ENCODE results near the gene PTGR3.
"Not testable (repeated sequence)": the region's sequence is repeated elsewhere in the genome, so short reads cannot be mapped to it uniquely, and the experiment has no call there.

Gene PTGR3

DNA sequence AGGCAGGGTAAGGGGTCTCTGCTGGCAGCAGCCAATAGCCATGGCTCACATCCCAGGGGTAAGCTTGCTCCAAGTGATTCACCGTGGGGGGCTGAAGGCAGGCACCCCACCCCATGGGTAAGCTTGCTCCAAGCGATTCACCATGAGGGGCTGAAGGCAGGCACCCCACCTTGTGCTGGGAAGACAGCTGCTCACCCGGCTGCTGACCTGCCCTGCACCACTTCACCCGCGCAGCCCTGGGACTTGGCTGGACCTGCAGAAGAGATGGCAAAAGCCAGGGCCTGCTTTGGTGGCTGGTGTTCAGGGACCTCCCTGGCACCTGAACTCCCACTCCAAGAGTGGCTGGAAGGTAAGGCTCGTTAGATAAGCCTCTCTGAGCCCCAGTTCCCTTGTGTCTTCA, 19.2 kb downstream of the PTGR3 start:
- intact Hi-C loops (cut with DNase I; ENCODE audit: low total_unique reads) = no loop called here
- H3K27ac ChIP-seq = no peak overlapping the region
- no peak overlapping the region for H3K4me3 ChIP-seq
- H3K36me3 ChIP-seq = peaks cover 0 to 6% (median 0%) of the 10 kb centered on the region in 3 donors
- H3K9me3 ChIP-seq = no peaks in the 10 kb centered on the region
- no peak for DNase-seq
- no peaks in the 10 kb centered on the region for H3K27me3 ChIP-seq
- no peaks in the 10 kb centered on the region for H3K4me1 ChIP-seq
- TF ChIP-seq, protein P1, sequence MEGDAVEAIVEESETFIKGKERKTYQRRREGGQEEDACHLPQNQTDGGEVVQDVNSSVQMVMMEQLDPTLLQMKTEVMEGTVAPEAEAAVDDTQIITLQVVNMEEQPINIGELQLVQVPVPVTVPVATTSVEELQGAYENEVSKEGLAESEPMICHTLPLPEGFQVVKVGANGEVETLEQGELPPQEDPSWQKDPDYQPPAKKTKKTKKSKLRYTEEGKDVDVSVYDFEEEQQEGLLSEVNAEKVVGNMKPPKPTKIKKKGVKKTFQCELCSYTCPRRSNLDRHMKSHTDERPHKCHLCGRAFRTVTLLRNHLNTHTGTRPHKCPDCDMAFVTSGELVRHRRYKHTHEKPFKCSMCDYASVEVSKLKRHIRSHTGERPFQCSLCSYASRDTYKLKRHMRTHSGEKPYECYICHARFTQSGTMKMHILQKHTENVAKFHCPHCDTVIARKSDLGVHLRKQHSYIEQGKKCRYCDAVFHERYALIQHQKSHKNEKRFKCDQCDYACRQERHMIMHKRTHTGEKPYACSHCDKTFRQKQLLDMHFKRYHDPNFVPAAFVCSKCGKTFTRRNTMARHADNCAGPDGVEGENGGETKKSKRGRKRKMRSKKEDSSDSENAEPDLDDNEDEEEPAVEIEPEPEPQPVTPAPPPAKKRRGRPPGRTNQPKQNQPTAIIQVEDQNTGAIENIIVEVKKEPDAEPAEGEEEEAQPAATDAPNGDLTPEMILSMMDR (IDR thresholded peaks at IDR 0.05) = no peak

- intact Hi-C loops (cut with DNase I; ENCODE audit: low total_unique reads); H3K4me3 ChIP-seq; H3K9me3 ChIP-seq; H3K27me3 ChIP-seq; H3K4me1 ChIP-seq; H3K27ac ChIP-seq; H3K36me3 ChIP-seq; DNase-seq: not testable (repeated sequence)
Observed at GRCh38 chr18:75187702-75188101, 21.2 kb downstream of the PTGR3 start.

- DNase-seq = no peak
- Histone ChIP-seq H3K4me1 (no peaks in the 10 kb centered on the region), H3K36me3 (peaks cover 0 to 5% (median 0%) of the 10 kb centered on the region in 3 donors), H3K4me3 (no peak overlapping the region), H3K9me3 (peaks cover 0 to 7% (median 4%) of the 10 kb centered on the region in 3 donors), H3K27me3 (no peaks in the 10 kb centered on the region), H3K27ac (no peak overlapping the region)
- intact Hi-C loops (cut with DNase I; ENCODE audit: low total_unique reads) = no loop called here
- TF ChIP-seq, protein P1 (IDR thresholded peaks at IDR 0.05) = no peak
Observed at GRCh38 chr18:75185460-75185859, 23.5 kb downstream of the PTGR3 start.

DNA sequence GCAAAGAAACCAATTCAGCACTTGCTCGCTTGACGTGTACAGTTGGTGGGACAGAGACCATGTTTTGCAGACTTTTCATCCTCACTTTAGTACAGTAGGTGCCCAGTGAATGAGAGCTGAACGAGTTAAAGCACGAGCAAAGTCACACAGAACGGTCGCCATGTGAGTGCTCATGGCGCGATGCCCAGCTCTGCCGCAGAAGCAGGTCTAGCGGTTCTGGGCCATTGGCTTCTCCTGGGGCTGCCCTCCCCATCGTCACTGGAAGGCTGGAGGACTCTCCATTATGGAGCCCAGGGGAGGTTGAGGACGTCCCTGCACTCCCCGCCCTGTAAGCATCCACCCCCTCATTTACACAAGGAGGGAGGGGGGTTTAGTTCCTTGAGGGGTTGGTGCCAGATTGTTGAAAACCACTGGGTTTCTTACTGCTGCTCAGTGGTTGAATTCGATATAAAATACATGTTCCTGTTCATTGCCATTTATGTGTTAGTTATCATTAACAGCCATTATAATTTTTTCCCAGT, 24.9 kb downstream of the PTGR3 start:
- TF ChIP-seq, protein P1 (IDR thresholded peaks at IDR 0.05) = no peak
- no peaks in the 10 kb centered on the region for H3K4me1 ChIP-seq
- H3K36me3 ChIP-seq = no peaks in the 10 kb centered on the region
- peaks cover 0 to 7% (median 4%) of the 10 kb centered on the region in 3 donors for H3K9me3 ChIP-seq
- H3K27me3 ChIP-seq = no peaks in the 10 kb centered on the region
- no peak overlapping the region for H3K27ac ChIP-seq
- intact Hi-C loops (cut with DNase I; ENCODE audit: low total_unique reads) = no loop called here
- H3K4me3 ChIP-seq = no peak overlapping the region
- no peak for DNase-seq

DNA sequence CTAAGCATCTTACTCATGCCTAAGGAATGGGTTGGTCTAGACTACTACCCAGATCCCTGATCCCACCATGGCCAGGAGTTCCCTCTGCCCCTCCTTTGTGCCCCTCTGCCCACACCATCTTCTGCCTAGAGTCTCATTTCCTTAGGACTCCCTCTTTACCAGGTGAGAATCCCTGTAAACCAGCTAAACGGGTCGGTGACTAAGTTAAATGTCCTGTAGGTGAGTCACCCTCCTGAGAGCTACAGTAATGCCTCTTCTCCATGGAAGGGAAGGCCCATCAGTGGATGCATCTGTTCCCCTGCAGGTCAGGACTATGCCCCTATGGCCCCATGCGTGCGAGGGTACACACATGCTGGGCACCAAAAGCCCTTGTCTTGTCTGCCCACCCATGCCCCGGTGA, 25.4 kb downstream of the PTGR3 start:
- Histone ChIP-seq H3K9me3 (peaks cover 0 to 7% (median 4%) of the 10 kb centered on the region in 3 donors), H3K4me1 (no peaks in the 10 kb centered on the region), H3K27ac (no peak overlapping the region), H3K4me3 (no peak overlapping the region), H3K27me3 (no peaks in the 10 kb centered on the region), H3K36me3 (no peaks in the 10 kb centered on the region)
- intact Hi-C loops (cut with DNase I; ENCODE audit: low total_unique reads) = no loop called here
- TF ChIP-seq, protein P1 (IDR thresholded peaks at IDR 0.05) = no peak
- DNase-seq = no peak

GRCh38 chr18:75179819-75180600, 28.9 kb downstream of the PTGR3 start:
- DNase-seq = no peak
- no peaks in the 10 kb centered on the region for H3K27me3 ChIP-seq
- H3K4me3 ChIP-seq = no peak overlapping the region
- H3K4me1 ChIP-seq = no peaks in the 10 kb centered on the region
- TF ChIP-seq, protein P1 (IDR thresholded peaks at IDR 0.05) = no peak
- no peak overlapping the region for H3K27ac ChIP-seq
- peaks cover 0 to 13% (median 4%) of the 10 kb centered on the region in 3 donors for H3K9me3 ChIP-seq
- intact Hi-C loops (cut with DNase I; ENCODE audit: low total_unique reads) = no loop called here
- no peaks in the 10 kb centered on the region for H3K36me3 ChIP-seq

Measured in tibial artery (tissue), 4 donors.